DMS79 treated with DMSO at 0.1 percent for 48 hours (cell line): Measurements from ENCODE around the gene SMR3B.

Source experiments
- DNase-seq: peaks from one replicate; lab custom pipeline; 2025; lab: John Stamatoyannopoulos, UW

SMR3B gene

DNA sequence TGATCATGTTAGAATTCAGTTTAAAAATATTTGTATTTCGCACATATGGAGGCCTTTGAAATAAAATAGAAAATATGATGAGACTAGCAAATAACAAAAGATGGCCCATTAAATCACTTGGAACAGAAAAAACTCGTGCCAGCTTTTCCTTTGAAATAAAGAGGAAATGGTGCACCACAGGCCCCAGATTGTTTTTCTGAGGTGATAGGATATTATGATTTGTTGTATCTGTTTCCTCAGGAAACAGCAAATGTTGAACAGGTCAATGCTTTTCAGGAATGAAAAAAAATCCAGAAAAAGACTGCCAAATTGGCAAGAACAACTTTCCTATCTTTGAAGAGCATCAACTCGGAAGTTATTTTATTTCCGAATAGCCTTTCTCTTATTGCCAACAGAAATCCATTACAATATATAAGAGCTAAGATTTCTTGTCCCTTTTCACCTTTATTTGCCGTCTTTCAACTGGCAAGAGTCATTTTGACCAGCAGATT lies at the start of gene SMR3B:
SMR3B (plus strand) TSS at position 441 of the 491 bp plus-strand sequence. CDS start 1,380 bp downstream, outside the sequence.
- no peak for DNase-seq

DNA sequence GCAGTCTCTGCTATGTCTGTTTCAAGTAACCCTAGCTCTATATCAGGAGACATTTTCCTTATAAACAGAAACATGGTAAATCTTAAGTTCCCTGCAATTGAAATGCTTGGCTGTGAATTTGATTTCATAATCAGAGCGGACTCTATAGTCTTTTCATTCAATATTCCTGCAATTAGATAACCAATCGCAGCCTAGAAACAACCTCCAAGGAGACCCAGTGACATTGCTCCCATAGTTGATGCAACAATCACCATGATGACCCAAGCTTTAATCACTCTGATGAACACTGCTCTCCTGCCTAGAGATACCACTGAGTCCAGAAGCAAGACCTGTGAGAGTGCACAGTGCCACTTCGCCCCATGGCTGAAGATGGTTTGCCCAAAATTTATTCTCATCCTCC lies 48.2 kb upstream of the SMR3B start, which contains the start of gene CABS1:
CABS1 (plus strand) TSS at position 301 of the 400 bp plus-strand sequence; CDS start at position 360, 59 bp downstream.
- DNase-seq: no peak

DNA sequence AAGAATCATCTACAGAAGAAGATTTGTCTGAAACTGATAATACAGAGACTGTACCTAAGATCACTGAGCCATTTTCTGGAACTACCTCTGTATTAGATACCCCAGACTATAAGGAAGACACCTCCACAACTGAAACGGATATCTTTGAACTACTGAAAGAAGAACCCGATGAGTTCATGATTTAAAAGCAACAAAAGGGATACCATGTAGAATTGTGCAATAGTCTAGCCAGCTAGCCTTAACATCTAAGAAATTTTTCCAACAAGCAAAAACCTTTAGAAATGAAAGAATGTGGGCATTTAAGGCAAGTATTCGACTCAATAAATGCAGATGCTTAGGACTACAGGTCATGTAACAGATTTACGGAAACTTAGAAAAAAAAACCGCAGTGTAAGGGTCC lies 46.9 kb upstream of the SMR3B start:
- DNase-seq: no peak

DNA sequence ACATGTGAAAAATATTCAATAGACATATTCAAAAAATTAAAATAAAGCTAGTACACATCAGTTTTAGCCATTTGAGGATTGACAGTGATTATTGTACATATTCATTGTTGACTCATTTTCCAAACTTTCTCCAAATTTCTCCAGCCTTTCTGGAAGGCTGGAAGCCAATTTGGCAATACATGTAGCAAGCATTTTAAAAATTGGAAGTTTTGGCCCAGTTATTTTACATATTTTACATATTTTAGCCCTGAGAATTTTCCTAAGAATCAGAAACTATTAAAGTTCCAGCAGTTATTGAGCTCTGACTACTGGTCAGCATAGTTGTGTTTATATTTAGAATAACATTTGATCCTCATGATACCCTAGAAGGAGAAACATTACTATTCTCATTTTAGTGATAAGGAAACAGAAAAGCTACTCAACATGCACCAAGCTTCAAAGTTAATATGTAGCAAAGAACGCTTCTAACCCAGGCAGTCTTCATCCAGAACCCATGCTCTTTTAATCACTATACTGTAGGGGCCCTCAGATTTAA lies 45.0 kb upstream of the SMR3B start:
- no peak for DNase-seq

DNA sequence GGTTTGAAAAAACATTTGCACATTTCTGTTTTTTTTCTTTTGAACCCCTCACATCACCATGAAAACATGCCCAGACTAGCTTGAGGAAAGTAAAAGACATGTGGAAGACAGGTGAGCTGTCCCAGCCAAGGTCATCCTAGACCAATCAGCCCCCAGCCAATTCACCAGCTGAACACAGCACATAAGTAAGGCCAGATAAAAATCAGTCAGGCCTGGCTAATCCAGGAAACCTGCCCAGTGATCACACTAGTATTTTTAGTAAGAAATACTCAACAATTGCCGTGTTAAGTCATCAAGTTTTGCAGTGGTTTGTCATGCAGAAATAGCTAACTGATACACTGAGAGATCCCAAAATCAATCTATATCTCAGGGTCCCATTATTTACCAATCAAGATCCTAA lies 26.7 kb upstream of the SMR3B start:
- DNase-seq: no peak

DNA sequence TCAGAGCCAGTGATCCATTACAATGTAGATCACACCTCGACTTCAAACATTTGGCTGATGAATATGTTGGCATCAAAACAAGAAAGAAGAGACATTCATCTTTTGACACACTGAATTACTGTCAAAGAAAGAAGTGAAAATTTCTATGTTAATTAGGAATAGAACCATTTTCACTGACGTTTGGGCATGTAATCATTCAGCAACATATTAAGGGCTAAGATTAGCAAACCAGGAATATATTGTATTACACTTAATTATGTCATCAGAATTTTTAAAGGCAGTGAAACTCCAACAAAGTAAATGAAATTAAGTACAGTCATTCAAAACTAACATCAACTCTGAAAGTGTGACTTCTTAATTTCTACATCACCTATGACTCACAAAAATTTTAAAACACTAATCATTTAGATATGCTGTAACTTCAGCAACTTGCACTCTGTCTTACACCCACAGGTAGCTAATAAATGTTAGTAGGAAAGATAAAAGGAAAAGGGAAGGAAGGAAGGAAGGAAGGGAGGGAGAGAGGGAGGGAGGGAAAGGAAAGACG lies 23.7 kb upstream of the SMR3B start:
- no peak for DNase-seq

DNA sequence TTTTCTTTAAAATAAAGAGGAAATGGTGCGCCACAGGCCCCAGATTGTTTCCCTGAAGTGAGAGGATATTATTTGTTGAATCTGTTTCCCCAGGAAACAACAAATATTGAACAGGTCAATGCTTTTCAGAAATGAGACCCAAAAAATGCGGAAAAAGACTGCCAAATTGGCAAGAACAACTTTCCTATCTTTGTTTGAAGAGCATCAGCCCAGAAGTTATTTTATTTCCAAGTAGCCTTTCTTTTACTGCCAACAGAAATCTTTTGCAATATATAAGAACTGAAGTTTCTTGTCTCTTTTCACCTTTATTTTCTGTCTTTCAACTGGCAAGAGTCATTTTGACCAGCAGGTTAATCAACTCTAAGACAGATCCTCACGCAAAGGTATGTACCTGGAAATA lies 22.5 kb upstream of the SMR3B start, which contains the start of gene SMR3A:
SMR3A (plus strand) TSS at position 301 of the 400 bp plus-strand sequence. CDS start 1,356 bp downstream, outside the sequence.
- DNase-seq: no peak

DNA sequence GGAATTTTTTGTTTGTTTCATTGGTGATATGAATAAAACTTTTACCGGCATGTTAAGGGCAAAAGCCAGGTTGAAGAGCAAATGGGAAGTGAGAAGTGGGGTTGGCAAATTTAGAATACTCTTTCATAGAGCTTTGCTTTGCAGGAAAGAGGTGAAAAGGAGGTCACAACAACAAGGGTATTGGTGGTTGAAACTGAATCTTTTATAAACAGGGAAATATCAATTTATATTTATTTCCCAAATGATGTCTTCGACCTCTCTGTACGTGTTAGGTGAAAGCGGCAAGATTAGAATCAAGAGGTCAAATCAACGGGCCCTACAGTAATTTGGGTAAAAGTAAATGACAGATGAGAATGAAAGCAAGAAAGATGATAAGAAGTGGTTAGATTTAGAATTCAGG lies 18.9 kb upstream of the SMR3B start:
- DNase-seq: no peak

DNA sequence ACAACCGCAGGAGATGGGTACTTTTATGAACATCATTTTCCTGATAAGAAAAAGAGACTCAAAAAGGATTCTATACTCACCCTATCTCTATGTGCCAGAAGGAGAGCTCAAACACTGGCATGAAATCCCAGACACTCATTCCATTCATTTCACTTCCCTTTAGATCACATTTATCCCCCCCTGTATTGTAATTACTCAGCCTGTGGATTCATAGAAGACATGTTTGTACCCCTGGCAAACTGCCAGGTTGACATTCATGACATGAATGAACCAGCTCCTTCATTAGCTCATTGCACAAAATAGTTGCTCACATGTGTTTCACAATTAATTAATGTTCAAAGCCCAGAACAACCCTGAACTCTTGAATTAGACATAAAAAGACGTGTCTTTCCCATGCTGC lies 17.5 kb upstream of the SMR3B start:
- no peak for DNase-seq

DNA sequence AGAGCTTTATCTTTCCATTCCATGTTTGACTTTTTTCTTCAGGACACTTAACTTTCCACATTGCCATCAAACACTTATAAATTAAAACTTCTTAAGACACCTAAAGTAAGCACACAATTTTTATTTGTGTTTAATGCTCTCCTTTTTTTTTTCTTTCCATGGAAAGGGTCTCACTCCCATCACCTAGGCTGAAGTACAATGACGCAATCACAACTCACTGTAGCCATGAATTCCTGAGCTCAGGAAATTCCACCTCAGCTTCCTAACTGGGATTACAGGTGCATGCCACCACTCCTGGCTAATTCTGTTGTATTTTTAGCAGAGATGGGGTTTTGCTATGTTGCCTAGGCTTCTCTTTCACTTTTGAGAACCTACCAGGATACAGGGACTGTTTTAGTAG lies 15.1 kb upstream of the SMR3B start:
- no peak for DNase-seq

DNA sequence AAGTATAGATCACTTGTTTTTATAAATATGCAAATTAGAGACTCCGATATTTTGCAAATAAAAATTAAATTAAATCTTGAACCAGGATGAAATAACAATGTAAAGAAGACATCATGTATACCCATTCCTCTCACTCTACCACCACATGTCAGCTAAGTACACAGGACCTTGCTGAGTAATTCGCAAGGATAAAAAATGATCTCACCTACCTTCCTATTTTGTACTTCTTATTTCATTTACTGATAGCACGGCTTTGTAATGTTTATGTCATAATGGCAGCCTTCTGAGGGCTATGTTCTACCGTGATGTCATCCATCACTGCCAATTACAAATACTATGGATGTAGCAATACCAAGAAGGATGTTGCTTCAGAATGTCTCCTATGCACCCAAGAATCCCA lies 10.9 kb upstream of the SMR3B start:
- DNase-seq: no peak

DNA sequence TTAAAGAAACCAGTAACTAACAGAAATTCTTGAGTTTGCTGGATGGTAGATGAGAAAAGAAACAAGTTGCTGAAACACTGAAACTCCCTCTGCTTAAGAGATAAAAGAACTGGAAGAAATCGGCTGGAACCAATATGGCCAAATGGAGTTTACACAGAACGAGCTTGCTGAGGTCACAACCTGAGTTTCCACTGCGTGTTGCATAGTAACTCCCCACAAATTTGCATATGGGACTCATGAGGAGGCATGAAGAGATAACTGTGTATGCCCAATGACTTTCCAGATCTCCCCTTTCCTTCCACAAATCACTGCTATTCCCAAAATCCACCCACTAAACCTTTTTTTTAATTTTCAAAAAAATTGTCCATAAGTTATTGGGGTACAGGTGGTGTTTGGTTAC lies 10.2 kb upstream of the SMR3B start:
- DNase-seq: no peak

DNA sequence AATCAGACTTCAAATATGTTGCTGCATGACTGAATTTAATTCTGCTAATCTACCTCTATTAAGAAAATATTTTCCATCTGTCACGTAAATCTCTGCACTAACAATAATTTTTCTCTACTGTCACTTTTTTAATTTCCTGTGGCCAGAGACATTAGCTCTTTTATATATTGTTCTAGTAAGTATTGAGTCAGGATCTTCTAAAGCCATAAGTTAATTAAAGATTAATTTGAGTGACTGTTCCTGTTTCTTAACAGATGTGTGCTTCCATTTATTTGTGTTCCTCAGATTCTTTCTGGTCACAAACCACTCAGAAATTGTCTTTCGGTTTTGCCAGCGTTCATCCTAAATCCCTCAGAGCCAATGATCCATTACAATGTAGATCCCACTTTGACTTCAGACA lies 2.4 kb upstream of the SMR3B start:
- no peak for DNase-seq

DNA sequence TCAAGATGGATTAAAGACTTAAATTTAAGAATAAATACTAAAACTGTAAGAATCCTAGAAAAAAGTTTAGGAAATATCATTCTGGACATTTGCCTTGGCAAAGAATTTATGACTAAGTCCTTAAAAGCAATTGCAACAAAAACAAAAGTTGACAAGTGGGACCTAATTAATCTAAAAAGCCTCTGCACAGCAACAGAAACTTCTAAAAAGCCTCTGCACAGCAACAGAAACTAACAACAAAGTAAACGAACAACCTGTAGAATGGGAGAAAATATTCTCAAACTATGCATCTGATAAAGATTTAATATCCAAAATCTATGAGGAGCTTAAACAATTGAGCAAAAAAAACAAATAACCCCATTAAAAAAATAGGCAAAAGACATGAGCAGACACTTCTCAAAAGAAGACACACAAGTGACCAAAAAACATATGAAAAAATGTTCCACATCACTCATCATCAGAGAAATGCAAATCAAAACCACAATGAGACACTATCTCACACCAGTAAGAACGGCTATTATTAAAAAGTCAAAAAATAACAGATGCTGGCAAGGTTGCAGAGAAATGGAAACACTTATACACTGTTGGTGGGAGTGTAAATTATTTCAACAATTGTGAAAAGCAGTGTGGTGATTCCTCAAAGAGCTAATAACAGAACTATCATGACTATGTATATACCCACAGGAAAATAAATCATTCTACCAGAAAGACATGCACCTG lies 9.3 kb downstream of the SMR3B start:
- no peak for DNase-seq

DNA sequence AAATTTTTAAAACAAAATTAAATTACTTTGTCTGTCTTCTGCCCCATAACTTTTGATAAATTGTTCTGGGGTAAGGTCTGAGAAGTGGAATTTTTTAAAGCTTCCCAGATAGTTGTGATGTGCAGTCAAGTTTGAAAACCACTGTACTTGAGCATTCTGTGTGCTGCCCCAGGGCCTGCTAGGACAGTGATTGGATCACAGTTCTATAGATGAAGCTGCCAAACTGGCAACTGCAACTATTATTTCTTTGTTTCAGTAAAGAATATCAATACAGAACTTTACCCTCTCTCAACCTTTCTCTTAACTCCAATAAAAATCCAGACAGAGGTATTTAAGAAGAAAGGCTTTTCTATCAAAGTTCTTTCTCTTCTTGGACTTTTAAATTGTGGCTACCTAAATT lies 14.6 kb downstream of the SMR3B start, which contains the start of gene OPRPN:
OPRPN (plus strand) TSS at position 361 of the 400 bp plus-strand sequence. CDS start 1,346 bp downstream, outside the sequence.
- no peak for DNase-seq

DNA sequence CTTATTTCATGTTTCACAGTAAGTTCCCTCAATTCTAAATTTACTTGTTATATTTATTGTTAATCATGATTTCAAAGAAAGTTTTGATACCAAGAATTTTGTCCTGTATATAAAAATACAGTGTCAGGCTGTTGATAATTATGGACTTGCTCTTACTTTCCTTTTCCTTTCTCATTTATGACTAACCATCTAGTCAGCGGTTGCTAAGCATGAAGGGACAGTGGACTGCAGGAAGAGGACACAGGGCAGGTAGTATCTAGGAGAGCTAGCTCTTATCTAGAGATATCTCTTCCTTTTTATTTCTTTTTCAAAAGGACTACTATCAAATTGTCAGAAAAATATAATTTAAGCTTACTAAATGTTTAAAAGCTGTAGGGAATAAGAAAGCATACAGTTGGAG lies 16.4 kb downstream of the SMR3B start:
- DNase-seq: no peak

DNA sequence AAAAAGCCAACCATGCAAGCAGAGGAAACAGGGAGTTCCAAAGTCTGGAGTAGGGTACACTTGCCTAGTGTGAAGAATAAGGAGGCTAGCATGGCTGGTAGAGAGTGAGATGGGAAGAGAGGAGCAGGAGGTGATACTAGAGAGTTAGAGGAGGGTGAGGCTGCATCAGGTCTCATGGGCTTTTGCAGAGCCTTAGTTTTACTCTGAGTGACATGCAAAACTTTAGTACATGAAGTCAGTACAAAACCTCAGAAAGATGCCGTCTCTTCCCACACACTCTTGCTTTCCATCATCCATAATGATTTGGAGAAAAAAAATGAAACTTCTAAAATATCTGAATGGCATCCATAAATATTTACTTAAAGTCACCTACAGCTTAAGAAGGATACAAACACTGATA lies 19.8 kb downstream of the SMR3B start:
- no peak for DNase-seq

DNA sequence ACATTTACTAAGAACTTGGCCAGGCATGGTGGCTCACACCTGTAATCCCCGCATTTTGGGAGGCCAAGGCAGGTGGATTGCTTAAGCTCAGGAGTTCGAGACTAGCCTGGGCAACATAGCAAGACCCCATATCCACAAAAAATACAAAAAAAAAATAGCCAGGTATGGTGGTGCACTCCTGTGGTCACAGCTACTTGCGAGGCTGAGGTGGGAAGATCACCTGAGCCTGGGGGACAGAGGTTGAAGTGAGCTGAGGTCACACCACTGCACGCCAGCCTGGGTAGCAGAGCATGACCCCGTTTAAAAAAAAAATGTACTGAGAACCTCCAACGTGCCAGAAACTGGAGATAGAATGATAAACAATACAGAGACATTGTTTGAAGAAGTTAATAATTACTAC lies 22.8 kb downstream of the SMR3B start:
- no peak for DNase-seq

DNA sequence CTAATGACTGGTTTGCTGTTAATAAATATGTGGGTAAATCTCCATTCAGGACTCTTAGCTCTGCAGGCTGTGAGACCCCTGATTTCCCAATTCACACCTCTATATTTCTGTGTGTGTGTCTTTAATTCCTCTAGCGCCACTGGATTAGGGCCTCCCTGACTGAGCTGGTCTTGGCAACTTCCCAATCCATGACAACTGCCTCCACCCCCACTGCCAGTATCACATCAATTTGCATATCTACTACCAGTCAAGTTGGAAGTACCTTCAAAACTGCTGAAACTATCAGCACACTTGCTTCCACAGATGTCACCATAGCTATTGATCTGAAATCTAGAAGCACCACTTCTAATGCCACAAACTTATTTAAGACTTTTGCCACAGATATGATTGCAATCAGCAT lies 42.4 kb downstream of the SMR3B start:
- DNase-seq: no peak

DNA sequence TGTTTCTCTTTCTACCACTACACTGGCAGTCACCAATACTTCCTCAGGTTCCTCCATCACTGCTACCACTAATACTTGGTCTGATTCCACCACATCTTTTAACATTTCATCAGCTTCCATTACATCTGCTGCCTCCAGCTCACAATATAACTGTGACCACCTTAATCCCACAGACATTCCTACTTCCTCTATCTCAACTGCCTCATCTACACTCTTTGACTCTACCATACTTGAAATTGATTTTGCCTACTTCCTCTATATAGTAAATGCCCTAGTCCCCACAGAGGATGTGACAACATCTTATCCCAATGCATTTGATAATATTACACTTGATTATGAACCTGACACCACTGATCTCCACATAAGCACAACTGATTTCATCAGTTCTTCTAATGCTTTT lies 43.9 kb downstream of the SMR3B start:
- no peak for DNase-seq

DNA sequence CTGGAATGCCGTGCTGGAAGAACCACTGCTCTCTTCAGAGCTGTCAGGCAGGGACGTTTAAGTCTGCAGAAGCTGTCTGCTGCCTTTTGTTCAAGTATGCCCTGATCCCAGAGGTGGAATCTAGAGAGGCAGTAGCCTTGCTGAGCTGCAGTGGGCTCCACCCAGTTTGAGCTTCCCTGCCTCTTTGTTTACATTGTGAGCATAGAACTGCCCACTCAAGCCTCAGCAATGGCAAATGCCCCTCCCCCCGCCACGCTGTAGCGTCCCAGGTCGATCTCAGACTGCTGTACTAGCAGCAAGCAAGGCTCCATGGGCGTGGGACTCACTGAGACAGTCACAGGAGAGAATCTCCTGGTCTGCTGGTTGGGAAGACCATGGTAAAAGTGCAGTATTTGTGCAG lies 54.3 kb downstream of the SMR3B start:
- no peak for DNase-seq
